ENCODE measurements around the gene BRWD1. TPM values are rescaled to one million over a fixed set of nuclear protein-coding genes. Genes with fewer than 3 reads are reported as not detected.

BRWD1 gene
- total and polyA plus RNA-seq, 2 of the 8 experiments (the other 6 are each of a cell fraction or from before 2014, with no cell fraction given): 9.3 to 45.2 TPM

- Histone ChIP-seq H4K8ac (ENCODE audit: extremely low read depth, insufficient read depth, low read length) (no peak overlapping the region), H3K27me3 (replicated peaks in 1 of 4; ENCODE audit: control insufficient read depth in 3 of 4, extremely low read depth in 1 of 4, insufficient read depth in 3 of 4, low read length in 3 of 4) (no peaks in the 10 kb centered on the region), H3K79me1 (ENCODE audit: low read depth, low read length) (no peaks in the 10 kb centered on the region), H2AFZ (ENCODE audit: low read length) (no peak overlapping the region), H3K23ac (ENCODE audit: insufficient read length) (no peak overlapping the region), H2BK5ac (ENCODE audit: low read depth, low read length) (no peak overlapping the region), H4K20me1 (replicated peaks in 1 of 2; ENCODE audit: control insufficient read depth in 1 of 2, insufficient read depth in 2 of 2, low read length in 2 of 2) (no peaks in the 10 kb centered on the region), H3K9ac (replicated peaks in 1 of 4; ENCODE audit: extremely low read depth in 1 of 4, low read depth in 3 of 4, low read length in 3 of 4) (no peak overlapping the region), H3K9me3 (ENCODE audit: insufficient read depth in 2 of 2, low read depth in 1 of 2, low read length in 1 of 2) (no peaks in the 10 kb centered on the region), H2BK12ac (ENCODE audit: low read depth, low read length) (no peak overlapping the region), H4K91ac (replicated peaks; ENCODE audit: insufficient read length, low read length) (no peak overlapping the region), H3K79me2 (ENCODE audit: control insufficient read depth in 1 of 2, insufficient read depth in 2 of 2, low read length in 2 of 2) (no peaks in the 10 kb centered on the region), H2AK5ac (ENCODE audit: low read depth, low read length) (no peak overlapping the region), H2BK15ac (ENCODE audit: low read length) (no peak overlapping the region), H3K4me1 (replicated peaks in 1 of 4; ENCODE audit: control insufficient read depth in 3 of 4, insufficient read depth in 4 of 4, low read length in 3 of 4) (peaks cover 0 to 2% (median under 1%) of the 10 kb centered on the region in 4 experiments; a peak in 2 of 7 replicates), H3K23me2 (ENCODE audit: low read depth, low read length) (no peaks in the 10 kb centered on the region), H3K56ac (replicated peaks; ENCODE audit: insufficient read length, low read depth, low read length) (no peak overlapping the region), H3K4me3 (ENCODE audit: extremely low read depth in 1 of 4, insufficient read depth in 2 of 4, low read depth in 3 of 4, low read length in 4 of 4) (no peak overlapping the region), H3K4me2 (ENCODE audit: insufficient read depth in 1 of 2, low read depth in 2 of 2, low read length in 2 of 2) (no peak overlapping the region), H4K5ac (ENCODE audit: insufficient read length, low read depth, low read length) (no peak overlapping the region), H3K27ac (ENCODE audit: low read depth, low read length) (no peak overlapping the region), H2BK120ac (replicated peaks; ENCODE audit: low read depth, low read length) (no peak overlapping the region), H3K14ac (ENCODE audit: insufficient read length) (no peak overlapping the region), H3K36me3 (ENCODE audit: control insufficient read depth in 2 of 4, insufficient read depth in 4 of 4, low read length in 3 of 4) (no peaks in the 10 kb centered on the region), H3K18ac (ENCODE audit: extremely low read depth, low read length) (0 out of 2 replicates have a peak overlapping the region, but pooled peaks have one; percentile 29), H2BK20ac (ENCODE audit: low read length) (no peak overlapping the region), H3K4ac (replicated peaks; ENCODE audit: insufficient read length, low read depth, low read length) (no peak overlapping the region)
- CTCF ChIA-PET (ENCODE audit: partially characterized antibody): interaction anchor here (0.8 to 1.9 kb wide), 4 partner anchors 10 to 61 kb away, joined by 3 to 5 read pairs (median 4); no protein-coding TSS in a partner anchor
- POLR2A ChIA-PET (ENCODE audit: partially characterized antibody): interaction anchor here (0.7 to 4.8 kb wide), 7 partner anchors 12 to 22 kb away, joined by 3 to 51 read pairs (median 8); partner anchors contain the start of genes BRWD1 and HMGN1
- no peak for DNase-seq (ENCODE audit: low read depth in 1 of 2, low spot score in 2 of 2)
- FAIRE-seq: no peak
- whole genome bisulfite sequencing, 2 experiments (ENCODE audit: extremely low coverage in 1 of 2, insufficient coverage in 1 of 2, insufficient read length in 1 of 2, insufficient replicate concordance in 2 of 2, low coverage in 1 of 2, low lambda C conversion rate in 2 of 2, missing lambda C conversion rate in 1 of 2): 90% methylated on average over 7 of the region's 7 CpGs; no CpG with 5 or more reads in 1 of the 2 experiments
- TF ChIP-seq KDM1A (IDR thresholded peaks at IDR 0.05; ENCODE audit: borderline replicate concordance, low read length) (peak; percentile 93), EGR1 (IDR thresholded peaks at IDR 0.05; ENCODE audit: borderline replicate concordance, low read depth, low read length) (no peak), HDAC2 (IDR thresholded peaks at IDR 0.05; ENCODE audit: borderline replicate concordance in 1 of 2, low read depth in 2 of 2, low read length in 2 of 2) (no peak), SAP30 (IDR thresholded peaks at IDR 0.05; ENCODE audit: insufficient read depth, insufficient replicate concordance, low read length) (no peak), BACH1 (IDR thresholded peaks at IDR 0.05; ENCODE audit: low read length) (no peak), CBX5 (IDR thresholded peaks at IDR 0.05; ENCODE audit: low read depth, low read length) (no peak), SP2 (IDR thresholded peaks at IDR 0.05; ENCODE audit: low read length) (no peak), ATF2 (IDR thresholded peaks at IDR 0.05; ENCODE audit: low read length) (no peak), POU5F1 (IDR thresholded peaks at IDR 0.05; ENCODE audit: low read depth, low read length) (peak; percentile 8; the same call in 1 of the 2 replicates), ASH2L (IDR thresholded peaks at IDR 0.05; ENCODE audit: low read length) (no peak)
Observed at GRCh38 chr21:39326607-39327307, 13.3 kb upstream of the BRWD1 start.

Data from H1 (cell line).